EL (cell line): ENCODE data around the gene SEMA5B.

Experiments
- DNase-seq: peaks from one replicate; pipeline ENCODE4 v3.0.0-alpha.2; 2016

SEMA5B gene

GRCh38 chr3:122973893-122974615, 53.5 kb downstream of the SEMA5B start:
- DNase-seq = peak; percentile 21

- no peak for DNase-seq
Observed at GRCh38 chr3:122972141-122972540, 55.4 kb downstream of the SEMA5B start.

GRCh38 chr3:122969585-122970469, 57.7 kb downstream of the SEMA5B start:
- DNase-seq = peak; percentile 67

GRCh38 chr3:122967765-122968164, 59.8 kb downstream of the SEMA5B start:
- no peak for DNase-seq

GRCh38 chr3:122967356-122967755, 60.2 kb downstream of the SEMA5B start:
- no peak for DNase-seq

GRCh38 chr3:122966045-122966444, 61.5 kb downstream of the SEMA5B start:
- DNase-seq = no peak

- no peak for DNase-seq
Observed at GRCh38 chr3:122964811-122965210, 62.8 kb downstream of the SEMA5B start.

- no peak for DNase-seq
Observed at GRCh38 chr3:122962149-122962548, 65.4 kb downstream of the SEMA5B start.

- DNase-seq = no peak
Observed at GRCh38 chr3:122961146-122961545, 66.4 kb downstream of the SEMA5B start.

GRCh38 chr3:122960652-122961051, 66.9 kb downstream of the SEMA5B start:
- DNase-seq = no peak

GRCh38 chr3:122959339-122959738, 68.2 kb downstream of the SEMA5B start:
- DNase-seq = no peak

- no peak for DNase-seq
Observed at GRCh38 chr3:122957707-122958689, 69.6 kb downstream of the SEMA5B start.

GRCh38 chr3:122956693-122957455, 70.7 kb downstream of the SEMA5B start:
- no peak for DNase-seq

GRCh38 chr3:122955916-122956692, 71.5 kb downstream of the SEMA5B start:
- DNase-seq = no peak

- no peak for DNase-seq
Observed at GRCh38 chr3:122952520-122952919, 75.0 kb downstream of the SEMA5B start.

GRCh38 chr3:122948408-122948807, 79.2 kb downstream of the SEMA5B start:
- DNase-seq = no peak

- DNase-seq = no peak
Observed at GRCh38 chr3:122947738-122948137, 79.8 kb downstream of the SEMA5B start.

GRCh38 chr3:122947196-122947595, 80.4 kb downstream of the SEMA5B start:
- no peak for DNase-seq

- no peak for DNase-seq
Observed at GRCh38 chr3:122946185-122946584, 81.4 kb downstream of the SEMA5B start.

GRCh38 chr3:122945230-122945629, 82.3 kb downstream of the SEMA5B start:
- DNase-seq = no peak

GRCh38 chr3:122944671-122945161, 82.8 kb downstream of the SEMA5B start:
- DNase-seq = no peak
